GM12873 (cell line): ENCODE results near the gene CMIP.

Experiments
- CTCF ChIP-seq: IDR thresholded peaks from 2 replicates; pipeline ENCODE4 v1.5.1; 2012; ENCODE audit warnings: low read depth, mild to moderate bottlenecking, moderate library complexity, low read length, control low read depth; ENCODE audit not compliant: insufficient read depth; ENCODE audit errors: missing control alignments

CMIP gene

GRCh38 chr16:81444448-81445121, at the start of gene CMIP:
TSS of gene CMIP (plus strand) at chr16:81444808.
- TF ChIP-seq CTCF: no peak

GRCh38 chr16:81394966-81395655, 49.5 kb upstream of the CMIP start:
- TF ChIP-seq CTCF: no peak

GRCh38 chr16:81397058-81397878, 47.3 kb upstream of the CMIP start:
- TF ChIP-seq CTCF: no peak

GRCh38 chr16:81397879-81398520, 46.6 kb upstream of the CMIP start:
- no peak for TF ChIP-seq CTCF

- TF ChIP-seq CTCF: no peak
Measured at GRCh38 chr16:81399909-81400308, 44.7 kb upstream of the CMIP start.

GRCh38 chr16:81401035-81401950, 43.3 kb upstream of the CMIP start:
- TF ChIP-seq CTCF: no peak
